PFSK-1 (cell line): Measurements from ENCODE around the gene ASMTL.

ENCODE experiments used
- POLR2AphosphoS5 ChIP-seq: IDR thresholded peaks from 2 replicates; pipeline ENCODE4 v1.6.1; 2012; ENCODE audit warnings: low read depth, mild to moderate bottlenecking, control low read depth, low read length, moderate library complexity
- SIN3A ChIP-seq: IDR thresholded peaks from 2 replicates; pipeline ENCODE4 v1.6.1; 2012; ENCODE audit warnings: mild to moderate bottlenecking, low read length, moderate library complexity, borderline replicate concordance; ENCODE audit not compliant: insufficient read depth
- TAF1 ChIP-seq: IDR thresholded peaks from 2 replicates; pipeline ENCODE4 v1.6.1; 2012; ENCODE audit warnings: low read length, control low read depth, borderline replicate concordance; ENCODE audit not compliant: insufficient read depth

GRCh38 chrX:1444561-1445500 lies 7.9 kb downstream of the ASMTL start:
- TF ChIP-seq SIN3A = no peak
- no peak for TF ChIP-seq TAF1
- no peak for TF ChIP-seq POLR2AphosphoS5
